ENCODE data around the gene FARSA. TPM values are rescaled to one million over a fixed set of nuclear protein-coding genes. Genes with fewer than 3 reads are reported as not detected.

FARSA gene
- total and polyA plus RNA-seq, 2 of the 4 experiments (the other 2 are of a cell fraction) = 49.3 to 80.9 TPM

- no peak for TF ChIP-seq CTCF (conservative IDR thresholded peaks at IDR 0.05; ENCODE audit: low read depth, low read length)
- no peak for TF ChIP-seq USF2 (IDR thresholded peaks at IDR 0.05; ENCODE audit: low read depth, low read length)
- TF ChIP-seq ELK1 (IDR thresholded peaks at IDR 0.05; ENCODE audit: borderline replicate concordance, low read depth, low read length) = no peak
- TF ChIP-seq MAFK (IDR thresholded peaks at IDR 0.05; ENCODE audit: low read depth, low read length) = no peak
- no peak for TF ChIP-seq BHLHE40 (IDR thresholded peaks at IDR 0.05; ENCODE audit: low read depth, low read length)
- no peak for TF ChIP-seq RCOR1 (IDR thresholded peaks at IDR 0.05; ENCODE audit: insufficient replicate concordance, low read length)
- no peak for TF ChIP-seq MAZ (IDR thresholded peaks at IDR 0.05; ENCODE audit: borderline replicate concordance, low read depth, low read length)
- no peak for TF ChIP-seq NFE2L2 (IDR thresholded peaks at IDR 0.05; ENCODE audit: low read depth, low read length)
- no peak for TF ChIP-seq SMC3 (IDR thresholded peaks at IDR 0.05; ENCODE audit: low read depth, low read length)
- TF ChIP-seq FOS (IDR thresholded peaks at IDR 0.05; ENCODE audit: low read depth, low read length) = no peak
- TF ChIP-seq MXI1 (IDR thresholded peaks at IDR 0.05; ENCODE audit: borderline replicate concordance, low read depth, low read length) = no peak
- no peak for TF ChIP-seq CEBPB (IDR thresholded peaks at IDR 0.05; ENCODE audit: low read depth, low read length)
- Histone ChIP-seq H3K79me1 (ENCODE audit: low read depth in 1 of 2, low read length in 2 of 2) (0 out of 4 replicates have a peak, but pooled peaks cover 0 to 3% of the 10 kb centered on the region in 2 experiments), H4K91ac (ENCODE audit: insufficient read depth, low read depth, low read length) (no peak overlapping the region), H3K36me3 (ENCODE audit: control insufficient read depth, insufficient read depth, low read length) (peaks cover 11% of the 10 kb centered on the region), H4K20me1 (ENCODE audit: insufficient read depth, low read length) (no peaks in the 10 kb centered on the region), H2AK9ac (replicated peaks; ENCODE audit: low read depth, low read length, poor library complexity) (peak overlapping the region; percentile 61), H3K9me3 (ENCODE audit: control insufficient read depth, insufficient read depth, low read length) (no peaks in the 10 kb centered on the region), H2BK5ac (ENCODE audit: low read depth, low read length, poor library complexity, severe bottlenecking) (no peak overlapping the region), H2AFZ (replicated peaks; ENCODE audit: low read length, poor library complexity) (no peak overlapping the region), H4K5ac (ENCODE audit: low read depth, low read length) (no peak overlapping the region), H3K27ac (ENCODE audit: insufficient read depth, low read length) (no peak overlapping the region), H3K4ac (ENCODE audit: low read depth, low read length) (no peak overlapping the region), H3K14ac (replicated peaks; ENCODE audit: low read depth, low read length) (no peak overlapping the region), H2BK120ac (ENCODE audit: low read depth, low read length) (no peak overlapping the region), H2BK15ac (ENCODE audit: low read depth, low read length) (no peak overlapping the region), H3K27me3 (ENCODE audit: control insufficient read depth, insufficient read depth, low read length) (no peaks in the 10 kb centered on the region), H2BK20ac (ENCODE audit: low read depth, low read length) (no peak overlapping the region), H3K4me1 (ENCODE audit: control insufficient read depth, insufficient read depth, low read length) (peaks cover 1% of the 10 kb centered on the region; the same call in 1 of the 2 replicates), H3K4me3 (ENCODE audit: insufficient read depth, low read depth, low read length) (no peak overlapping the region), H2AK5ac (ENCODE audit: low read depth, low read length) (no peak overlapping the region; the same call in 1 of the 2 replicates), H3K9me1 (ENCODE audit: insufficient read depth, low read length) (no peaks in the 10 kb centered on the region), H3K4me2 (ENCODE audit: low read depth, low read length) (no peak overlapping the region), H3K23ac (ENCODE audit: low read depth, low read length) (no peak overlapping the region), H3K18ac (ENCODE audit: low read depth, low read length) (no peak overlapping the region), H3K9ac (ENCODE audit: low read depth, low read length) (no peak overlapping the region), H4K8ac (ENCODE audit: low read depth in 2 of 2, low read length in 2 of 2) (no peak overlapping the region), H3K56ac (ENCODE audit: extremely low read depth, insufficient read depth, low read length) (no peak overlapping the region)
- intact Hi-C loops (cut with micrococcal nuclease) = no loop called here
- in situ Hi-C loops (cut with MboI; ENCODE audit: low sequenced_read_pairs) = no loop called here
- no TSS peak for BruUV-seq (replicated peaks)
- ChIA-PET CTCF (interaction anchor here (1.0 kb wide), 1 partner anchor 19 kb away, joined by 3 read pairs; no protein-coding TSS in a partner anchor), POLR2A (ENCODE audit: unreplicated experiment) (no interaction called here)
- DNase-seq = no peak
- no peak for ATAC-seq (ENCODE audit: low read depth)
- whole genome bisulfite sequencing, 2 experiments (ENCODE audit: extremely low coverage in 2 of 2, insufficient read length in 1 of 2) = 100% methylated on average over 1 of the region's 14 CpGs; no CpG with 5 or more reads in 1 of the 2 experiments
- dilution Hi-C loops (cut with HindIII; ENCODE audit: low sequenced_read_pairs, unreplicated experiment) = no loop called here
Observed at GRCh38 chr19:12918253-12918652, 15.3 kb downstream of the FARSA start.

Data from IMR-90 (cell line).